ENCODE data around the gene GSTA3.
A peak's percentile ranks its signal among the peaks of the same experiment; 100 is the strongest.

GRCh38 chr6:52904562-52905279 lies 4.8 kb downstream of the GSTA3 start:
- TF ChIP-seq CTCF (IDR thresholded peaks at IDR 0.05; ENCODE audit: borderline replicate concordance, extremely low read depth, low read length, poor library complexity, severe bottlenecking) (peak; percentile 48), EZH2 (IDR thresholded peaks at IDR 0.05; ENCODE audit: borderline replicate concordance, low read depth, low read length, severe bottlenecking) (no peak)
